HT-29 (cell line): ENCODE results near the gene CCDC152. TPM values are rescaled to one million over a fixed set of nuclear protein-coding genes. Genes with fewer than 3 reads are reported as not detected.
"Not testable (repeated sequence)": the region's sequence is repeated elsewhere in the genome, so short reads cannot be mapped to it uniquely, and the experiment has no call there.

Experiments used
- DNase-seq: peaks from one replicate; pipeline ENCODE4 v3.0.0-alpha.2; 2015; ENCODE audit warnings: low spot score
- total RNA-seq: library from RNA; depleted of rRNA; stranded (reverse); fragments of >200 nt; shearing (Covaris generic); gene quantifications from 2 replicates; pipeline ENCODE4 v1.2.3, GENCODE V29; 2014

Gene CCDC152
- total RNA-seq, 1 experiment from 2014 or later = not detected

DNA sequence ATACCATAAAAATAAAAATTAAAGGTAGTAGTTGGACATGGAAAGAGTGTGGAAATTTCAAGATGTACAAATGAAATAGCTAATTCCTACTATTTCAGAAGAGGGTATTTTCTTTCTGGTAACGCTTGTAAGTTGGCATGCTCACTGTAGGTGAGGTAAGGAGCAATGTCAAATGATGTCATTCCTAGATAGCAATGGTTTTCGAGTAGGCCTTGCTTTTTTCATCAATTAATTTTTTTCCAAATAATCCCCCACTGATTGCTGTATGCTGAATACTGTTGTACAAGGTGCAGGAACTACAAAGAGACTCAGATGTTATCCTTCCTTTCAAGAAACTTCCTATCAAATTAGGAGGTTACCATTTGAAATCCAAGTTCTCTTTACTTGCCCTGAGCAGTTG, 56.0 kb downstream of the CCDC152 start:
- no peak for DNase-seq

DNA sequence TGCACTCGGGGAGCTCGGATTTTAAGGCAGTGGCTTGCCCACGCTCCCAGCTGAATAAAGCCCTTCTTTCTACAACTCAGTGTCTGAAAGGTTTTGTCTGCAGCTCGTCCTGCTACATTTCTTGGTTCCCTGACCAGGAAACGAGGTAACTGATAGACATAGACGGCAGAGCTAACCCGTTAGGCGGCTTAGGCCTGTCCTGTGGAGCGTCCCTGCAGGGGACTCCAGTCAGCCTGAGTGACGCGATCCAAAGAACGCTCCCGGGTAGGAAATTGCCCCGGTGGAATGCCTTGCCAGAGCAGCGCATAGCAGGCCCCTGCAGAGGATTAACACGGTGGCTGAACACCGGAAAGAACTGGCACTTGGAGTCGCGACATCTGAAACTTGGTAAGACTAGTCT, 56.9 kb downstream of the CCDC152 start:
- DNase-seq = no peak

DNA sequence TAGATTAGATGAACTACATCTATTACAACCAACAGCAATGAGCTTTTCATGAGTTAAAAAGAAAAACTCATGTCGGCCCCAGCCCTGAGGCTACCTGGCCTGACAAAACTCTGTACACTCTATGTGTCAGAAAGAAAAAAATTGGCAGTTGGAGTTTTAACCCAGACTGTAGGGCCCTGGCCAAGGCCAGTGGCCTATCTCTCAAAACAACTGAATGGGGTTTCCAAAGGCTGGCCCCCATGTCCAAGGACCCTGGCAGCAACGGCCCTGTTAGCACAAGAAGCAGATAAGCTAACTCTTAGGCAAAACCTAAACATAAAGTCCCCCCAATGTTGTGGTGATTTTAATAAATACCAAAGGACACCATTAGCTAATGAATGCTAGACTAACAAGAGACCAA, 59.9 kb downstream of the CCDC152 start:
- not testable (repeated sequence) for DNase-seq

DNA sequence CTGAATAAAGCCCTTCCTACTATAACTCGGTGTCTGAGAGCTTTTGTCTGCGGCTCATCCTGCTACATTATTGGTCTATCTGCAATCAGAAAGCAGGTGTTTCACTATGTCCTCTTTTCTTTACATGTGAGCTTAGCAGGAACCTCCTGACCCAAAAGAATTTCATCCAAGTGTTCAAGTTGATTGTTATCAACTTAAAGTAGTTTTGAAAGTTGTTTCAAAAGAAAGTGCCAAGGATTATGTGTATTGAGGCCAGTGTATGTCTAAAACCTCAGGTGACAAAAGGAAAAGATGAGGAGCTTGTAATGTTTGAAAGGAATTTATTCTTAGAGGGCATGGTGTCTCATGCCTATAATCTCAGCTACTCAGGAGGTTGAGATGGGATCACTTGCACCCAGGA, 63.1 kb downstream of the CCDC152 start:
- DNase-seq = no peak

DNA sequence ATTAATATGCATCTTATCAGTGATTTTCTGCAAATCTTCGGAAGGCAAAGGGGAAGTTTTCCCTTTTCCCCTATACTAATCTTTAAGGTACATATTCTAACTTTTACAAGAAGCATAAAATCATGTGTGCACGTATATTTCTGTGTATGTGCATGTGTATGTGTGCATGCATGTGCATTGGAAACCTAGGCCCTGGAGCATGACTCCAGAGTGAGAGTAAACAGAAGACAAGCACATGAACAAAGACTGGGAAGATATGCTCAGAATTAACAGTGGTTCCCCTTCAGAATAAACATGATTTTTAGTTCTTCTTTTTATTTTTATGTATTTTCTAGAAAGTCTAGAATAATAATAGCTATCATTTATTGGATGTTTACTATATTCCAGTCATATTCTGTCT, 65.9 kb downstream of the CCDC152 start:
- no peak for DNase-seq

DNA sequence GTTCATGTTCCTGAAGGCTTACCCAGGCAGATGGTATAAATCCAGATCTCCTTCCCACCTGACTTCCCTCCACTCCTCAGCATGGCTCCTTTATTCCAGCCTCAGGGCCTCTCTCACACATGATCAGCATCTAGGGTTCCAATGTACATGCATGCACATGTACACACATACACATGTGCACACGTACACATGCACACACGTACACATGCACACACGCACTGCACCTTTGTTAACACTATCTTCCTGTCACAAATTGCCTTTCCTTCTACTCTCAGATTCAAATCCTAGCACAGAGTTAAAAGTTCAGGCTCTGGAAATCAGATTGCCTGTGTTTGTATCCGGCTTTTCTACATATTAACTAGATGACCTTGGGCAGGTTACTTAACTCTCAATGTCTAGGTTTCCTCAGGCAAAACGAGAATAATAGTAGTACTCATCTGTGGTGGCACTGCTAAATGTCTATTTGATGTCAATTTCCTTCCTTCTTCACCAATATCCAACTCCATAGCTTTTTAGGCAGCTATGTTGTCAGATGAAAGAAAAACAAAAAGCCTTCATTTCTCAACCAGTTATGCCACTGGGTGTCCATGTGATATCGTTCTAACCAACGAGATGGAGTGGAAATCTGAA, 67.8 kb downstream of the CCDC152 start:
- no peak for DNase-seq

DNA sequence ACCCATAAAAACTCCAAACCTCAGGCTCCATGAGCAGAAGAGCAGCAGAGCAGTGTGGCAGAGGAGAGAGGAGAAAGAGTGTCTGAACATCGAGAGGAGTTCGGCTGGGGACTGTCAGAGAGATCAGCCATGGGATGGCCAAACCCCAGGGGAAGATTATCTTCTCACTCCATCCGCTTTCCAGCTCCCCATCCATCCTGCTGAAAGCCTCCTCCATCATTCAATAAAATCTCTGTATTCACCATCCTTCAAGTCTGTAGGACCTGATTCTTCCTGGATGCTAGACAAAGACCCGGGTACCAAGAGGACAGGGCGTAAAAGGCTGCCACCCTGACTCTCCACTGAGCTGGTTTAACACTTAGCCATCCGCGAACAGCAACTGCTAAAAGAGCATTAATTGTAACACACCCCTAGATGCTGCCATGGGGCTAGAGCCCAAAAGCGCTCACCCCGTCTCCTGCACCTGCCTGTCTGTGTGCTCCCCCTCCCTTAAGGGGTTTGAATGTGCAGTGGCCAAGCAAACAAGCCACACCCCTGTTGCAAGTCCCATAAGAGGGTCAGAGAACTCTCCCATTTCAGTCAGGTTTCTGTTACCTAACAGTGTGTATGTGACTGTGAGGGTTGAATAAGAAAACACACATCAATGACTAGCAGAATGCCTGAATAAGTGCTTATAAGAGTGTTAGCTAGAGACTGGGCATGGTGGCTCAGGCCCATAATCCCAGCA, 69.0 kb downstream of the CCDC152 start:
- DNase-seq = no peak

DNA sequence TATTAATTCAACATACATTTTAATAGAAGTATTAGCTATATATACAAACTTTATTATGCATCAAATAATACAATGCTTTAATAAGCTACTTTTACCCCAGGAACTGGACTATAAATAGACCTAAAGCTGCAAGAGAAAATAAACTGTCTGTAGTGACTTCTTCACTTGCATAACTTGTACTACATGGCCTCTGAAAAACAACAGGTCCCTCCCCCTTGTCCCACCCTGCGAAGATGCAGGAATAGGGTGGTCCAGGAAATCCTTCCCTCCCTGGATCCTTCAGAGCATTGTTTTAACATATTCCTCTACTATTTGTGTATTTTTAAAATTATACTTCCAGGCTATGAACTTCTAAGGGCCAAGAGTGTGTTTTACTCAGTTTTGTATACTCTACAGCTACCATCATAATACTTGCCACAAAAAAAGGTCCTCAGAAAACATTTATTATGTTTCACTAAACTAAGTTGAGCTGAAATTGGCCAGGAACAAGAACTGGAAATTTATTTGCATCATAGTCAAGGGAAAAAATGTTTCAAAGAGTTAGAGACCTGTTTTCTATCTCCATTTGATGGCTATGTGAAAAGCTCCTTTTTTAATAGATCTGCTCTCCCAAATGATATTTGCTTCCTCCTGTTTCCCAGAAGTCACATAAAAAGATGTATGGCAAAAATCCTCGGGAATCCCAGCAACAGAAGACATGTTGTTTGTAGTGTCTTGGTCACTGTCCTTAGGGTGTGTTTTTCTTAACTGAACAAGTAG, 70.3 kb downstream of the CCDC152 start:
- no peak for DNase-seq

DNA sequence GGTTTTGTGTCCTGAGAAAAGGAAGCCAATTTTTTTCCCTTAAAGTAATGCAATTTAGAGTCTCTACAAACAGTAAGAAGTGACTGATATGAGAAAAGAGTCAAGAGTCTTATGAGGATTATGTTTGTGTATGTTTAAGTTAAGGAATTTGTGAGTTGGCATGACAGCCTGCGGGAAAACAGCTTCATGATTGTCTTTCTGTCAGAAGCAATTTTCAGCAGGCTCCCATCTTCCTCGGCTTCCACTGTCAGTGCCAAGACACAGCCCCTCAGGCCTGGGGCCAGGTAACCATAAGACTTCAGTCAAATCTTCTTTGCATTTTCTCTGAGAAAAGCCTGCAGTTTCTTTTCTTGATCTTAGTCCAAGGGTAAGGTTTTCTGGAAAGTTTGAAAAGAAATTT, 72.1 kb downstream of the CCDC152 start:
- no peak for DNase-seq

DNA sequence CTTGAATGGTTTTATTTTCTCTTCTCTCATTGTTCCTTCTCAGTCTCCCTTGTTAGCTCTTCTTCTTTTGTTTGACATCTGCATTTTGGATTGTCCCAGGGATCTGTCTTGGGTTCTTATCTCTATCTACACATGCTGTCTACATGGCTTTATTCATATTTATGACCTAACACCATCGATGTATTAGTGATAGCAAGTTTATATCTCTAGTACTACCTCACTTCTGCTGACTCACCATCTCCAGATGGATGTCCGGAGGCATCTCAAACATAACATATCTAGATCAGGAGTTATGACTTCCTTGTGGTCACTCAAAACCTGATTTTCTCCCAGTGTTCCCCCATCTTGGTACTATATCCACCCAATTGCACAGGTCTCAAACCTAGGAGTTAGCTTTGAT, 74.3 kb downstream of the CCDC152 start:
- no peak for DNase-seq

DNA sequence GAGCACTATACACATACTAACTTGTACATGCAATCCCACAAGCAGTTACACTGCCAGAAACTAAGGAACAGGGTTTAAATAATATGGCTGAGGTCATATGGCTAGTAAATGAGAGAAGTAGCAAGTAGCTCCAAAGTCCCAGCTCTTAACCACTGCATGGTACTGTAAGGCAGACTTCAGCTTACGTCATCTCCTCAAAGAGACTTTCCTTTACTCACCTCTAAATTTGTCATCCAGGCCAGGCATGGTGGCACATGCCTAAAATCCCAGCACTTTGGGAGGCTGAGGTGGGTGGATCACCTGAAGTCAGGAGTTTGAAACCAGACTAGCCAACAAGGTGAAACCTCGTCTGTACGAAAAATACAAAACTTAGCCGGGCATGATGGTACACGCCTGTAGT, 75.4 kb downstream of the CCDC152 start:
- DNase-seq = no peak

DNA sequence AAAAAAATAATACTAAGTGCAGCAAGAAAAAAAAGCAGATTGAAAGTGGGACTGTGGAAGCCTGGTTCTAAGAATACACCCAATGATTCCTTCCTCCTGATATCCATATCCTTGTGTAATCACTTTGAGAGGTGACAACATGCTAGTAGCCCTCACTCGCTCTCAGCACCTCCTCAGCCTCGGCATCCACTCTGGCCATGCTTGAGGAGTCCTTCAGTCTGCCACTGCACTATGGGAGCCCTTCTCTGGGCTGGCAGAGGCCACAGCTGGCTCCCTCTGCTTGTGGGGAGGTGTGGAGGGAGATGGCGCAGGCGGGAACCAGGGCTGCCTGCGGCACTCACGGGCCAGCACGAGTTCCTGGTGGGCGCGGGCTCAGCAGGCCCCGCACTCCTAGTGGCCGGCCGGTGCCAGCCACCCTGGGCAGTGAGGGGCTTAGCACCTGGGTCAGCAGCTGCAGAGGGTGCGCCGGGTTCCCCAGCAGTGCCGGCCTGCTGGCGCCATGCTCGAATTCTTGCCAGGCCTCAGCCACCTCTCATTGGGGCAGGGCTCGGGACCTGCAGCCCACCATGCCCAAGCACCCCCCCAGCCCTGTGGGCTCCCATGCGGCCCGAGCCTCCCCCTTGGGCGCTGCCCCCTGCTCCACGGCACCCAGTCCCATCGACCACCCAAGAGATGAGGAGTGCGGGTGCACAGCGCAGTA, 79.6 kb downstream of the CCDC152 start:
- no peak for DNase-seq

DNA sequence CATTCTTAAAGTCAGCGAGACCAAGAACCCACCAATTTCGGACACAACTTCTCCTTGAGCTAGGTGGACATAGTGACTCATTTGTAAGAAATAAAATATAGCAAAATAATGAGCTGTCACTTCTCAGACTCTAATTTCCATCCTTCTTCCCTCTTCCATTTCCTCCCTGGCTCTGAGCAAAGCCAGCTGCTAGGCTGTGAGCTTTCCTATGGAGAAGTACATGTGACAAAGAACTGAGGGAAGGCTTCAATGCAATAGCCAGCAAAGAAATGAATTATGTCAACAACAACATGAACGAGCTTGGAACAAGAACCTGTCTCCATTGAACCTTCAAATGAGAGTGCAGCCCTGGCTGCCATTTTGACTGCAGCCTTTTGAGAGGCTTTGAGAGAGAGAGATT, 81.0 kb downstream of the CCDC152 start:
- no peak for DNase-seq

DNA sequence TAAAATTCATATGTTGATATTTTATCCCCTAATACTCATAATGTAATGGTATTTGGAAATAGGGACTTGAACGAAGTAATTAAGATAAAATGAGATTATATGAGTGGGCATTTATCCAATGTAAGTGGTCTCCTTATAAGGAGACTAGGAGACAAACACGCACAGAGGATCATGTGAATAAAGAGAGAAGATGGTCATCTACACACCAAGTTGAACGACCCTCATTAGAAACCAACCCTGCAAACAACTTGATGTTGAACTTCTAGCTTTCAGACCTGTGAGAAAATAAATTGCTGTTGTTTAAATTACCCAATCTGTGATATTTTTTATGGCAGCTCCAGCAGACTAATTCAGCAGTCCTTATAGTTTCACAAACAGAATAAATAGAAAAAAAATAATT, 82.6 kb downstream of the CCDC152 start:
- DNase-seq = no peak

DNA sequence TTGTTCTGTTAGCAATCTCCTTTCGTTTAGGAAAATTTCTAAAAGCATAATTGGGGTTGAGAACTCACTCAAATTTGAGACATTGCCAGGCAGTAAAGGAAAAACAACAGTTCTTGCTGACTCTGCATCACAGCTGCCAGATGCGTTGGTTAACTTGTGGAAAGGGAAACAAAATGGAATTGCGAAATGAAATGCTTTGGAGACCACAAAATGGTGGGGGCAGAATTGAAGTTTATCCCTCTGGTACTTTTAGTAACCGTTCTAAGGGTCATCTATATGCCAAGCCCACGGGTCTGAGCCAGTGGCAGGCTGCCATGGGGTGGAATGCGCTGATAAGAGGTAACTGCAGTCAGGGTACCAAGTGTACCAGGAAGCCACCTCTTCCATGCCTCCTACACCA, 83.7 kb downstream of the CCDC152 start:
- DNase-seq = no peak

DNA sequence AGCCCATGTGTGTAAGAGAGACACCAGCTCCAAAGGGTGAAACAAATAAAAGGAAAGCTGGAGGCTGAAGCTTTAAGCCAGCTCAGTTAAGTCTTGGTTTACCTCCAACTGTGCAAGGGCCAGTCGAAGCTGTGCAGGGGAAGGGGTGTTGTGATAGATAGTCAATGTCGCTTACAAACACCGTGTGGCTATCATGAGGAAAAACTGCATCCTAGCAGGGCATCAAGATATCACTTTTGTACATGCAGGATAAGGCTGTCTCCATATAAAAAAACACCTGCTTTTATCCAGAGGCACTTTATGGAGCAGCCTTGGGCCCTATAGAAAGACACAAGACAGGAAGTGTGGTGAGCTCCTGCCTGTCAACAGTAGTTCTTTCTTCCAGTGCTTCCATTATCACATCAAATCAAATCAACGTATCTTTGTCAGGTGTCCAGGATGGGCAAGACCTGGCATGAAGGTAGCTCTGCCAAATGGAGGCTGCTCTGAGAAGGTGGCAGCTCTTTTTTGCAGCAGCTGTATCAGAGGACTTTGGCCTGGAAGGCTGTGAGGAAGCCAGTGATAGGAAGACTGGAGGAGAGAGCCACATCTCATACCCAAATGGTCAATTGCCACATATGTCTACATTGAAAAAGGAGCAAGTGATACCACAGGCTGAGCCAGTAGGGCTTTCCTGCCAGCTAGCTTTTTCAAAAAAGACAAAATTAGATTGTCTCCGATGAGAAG, 84.4 kb downstream of the CCDC152 start:
- DNase-seq = no peak

DNA sequence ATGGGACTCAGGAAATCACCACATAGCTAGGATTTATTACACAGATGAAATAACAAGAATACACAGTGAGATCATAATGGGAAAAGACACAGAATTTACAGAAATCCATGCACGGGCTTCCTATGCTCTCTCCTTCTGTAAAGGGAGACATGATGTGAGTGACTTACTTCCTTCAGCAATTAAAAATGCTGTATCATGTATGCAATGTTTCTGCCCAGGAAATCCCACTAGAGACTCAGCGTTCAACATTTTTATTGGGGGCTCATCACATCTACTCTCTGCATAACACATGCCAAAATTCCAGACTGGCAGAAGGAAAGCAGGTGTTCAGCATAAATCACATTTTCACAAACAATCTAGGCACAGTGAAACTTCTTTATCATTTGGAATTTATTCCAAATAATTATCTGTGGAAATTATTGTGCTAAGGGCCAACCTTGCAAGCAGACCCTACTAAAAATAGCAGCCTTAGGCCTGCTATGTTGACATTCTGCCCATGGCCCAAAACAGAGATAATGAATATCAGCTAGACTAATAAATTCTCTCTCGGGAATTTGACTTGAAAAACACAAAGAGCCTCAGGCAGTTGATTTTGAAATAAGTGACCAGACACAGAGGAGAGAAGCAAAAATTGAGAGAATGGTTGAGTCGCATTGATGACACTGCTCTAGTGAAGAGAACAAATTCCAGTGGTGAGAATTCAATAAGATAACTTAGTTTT, 86.5 kb downstream of the CCDC152 start:
- no peak for DNase-seq

DNA sequence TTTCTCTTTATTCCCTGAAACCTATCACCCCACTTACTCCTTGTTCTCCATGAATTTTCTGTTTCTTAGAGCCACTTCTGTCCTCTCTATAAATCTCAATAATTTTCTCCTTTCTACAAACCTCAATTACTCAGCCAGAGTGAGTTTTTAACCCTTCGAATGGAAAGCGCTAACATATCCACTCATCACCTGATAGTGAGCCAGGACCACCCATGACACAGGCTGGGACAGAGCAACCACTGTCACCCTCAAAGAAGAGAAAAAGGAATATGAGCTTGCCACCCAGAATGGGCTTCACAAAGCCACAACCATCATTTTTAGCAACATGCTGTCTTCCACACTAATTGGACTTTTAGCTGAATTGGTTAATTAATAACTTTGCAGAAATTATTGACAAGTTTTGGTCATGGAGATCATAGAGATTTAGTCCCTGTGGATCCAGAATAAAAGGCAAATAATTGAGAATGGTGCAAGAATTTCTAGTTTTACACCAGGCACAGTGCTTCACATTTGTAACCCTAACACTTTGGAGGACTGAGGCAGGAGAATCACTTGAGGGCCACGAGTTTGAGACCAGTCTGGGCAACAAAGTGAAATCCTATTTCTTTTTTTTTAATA, 87.2 kb downstream of the CCDC152 start:
- no peak for DNase-seq

DNA sequence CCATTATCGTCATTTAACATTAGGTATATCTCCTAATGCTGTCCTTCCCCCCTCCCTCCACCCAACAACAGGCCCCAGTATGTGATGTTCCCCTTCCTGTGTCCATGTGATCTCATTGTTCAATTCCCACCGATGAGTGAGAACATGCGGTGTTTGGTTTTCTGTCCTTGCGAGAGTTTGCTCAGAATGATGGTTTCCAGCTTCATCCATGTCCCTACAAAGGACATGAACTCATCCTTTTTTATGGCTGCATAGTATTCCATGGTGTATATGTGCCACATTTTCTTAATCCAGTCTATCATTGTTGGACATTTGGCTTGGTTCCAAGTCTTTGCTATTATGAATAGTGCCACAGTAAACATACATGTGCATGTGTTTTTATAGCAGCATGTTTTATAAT, 87.8 kb downstream of the CCDC152 start:
- not testable (repeated sequence) for DNase-seq

DNA sequence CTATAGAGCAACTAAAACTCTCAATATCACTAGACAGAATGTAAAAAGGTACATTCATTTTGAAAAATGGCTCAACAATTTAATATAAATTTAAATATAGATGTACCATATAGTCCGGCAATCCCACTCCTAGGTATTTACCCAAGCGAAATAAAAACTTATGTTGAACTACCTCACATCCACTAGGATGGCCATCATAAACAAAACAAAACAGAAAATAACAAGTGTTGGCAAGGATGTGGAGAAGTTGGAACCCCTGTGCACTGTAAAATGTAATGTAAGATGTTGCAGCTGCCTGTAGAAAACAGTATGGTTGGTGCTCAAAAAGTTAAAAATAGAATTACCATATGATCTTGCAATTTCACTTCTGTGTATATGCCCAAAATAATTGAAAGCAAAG, 91.9 kb downstream of the CCDC152 start:
- DNase-seq = no peak
